HepG2 (cell line): ENCODE measurements around the gene LRR1.

Source experiments
- TF ChIP-seq, protein P1 (sequence below): sonication (generic); formaldehyde crosslinking; IDR thresholded peaks from 2 replicates; pipeline ENCODE4 v1.5.1; 2020; ENCODE audit warnings: missing genetic modification reagents, mild to moderate bottlenecking, borderline replicate concordance
- TF ChIP-seq, protein P2 (sequence below): sonication (generic); formaldehyde crosslinking; IDR thresholded peaks from 2 replicates; pipeline ENCODE4 v1.5.0; 2020; ENCODE audit warnings: mild to moderate bottlenecking, missing genetic modification reagents, moderate library complexity

GRCh38 chr14:49549881-49550280, 48.9 kb upstream of the LRR1 start:
- TF ChIP-seq, protein P1, sequence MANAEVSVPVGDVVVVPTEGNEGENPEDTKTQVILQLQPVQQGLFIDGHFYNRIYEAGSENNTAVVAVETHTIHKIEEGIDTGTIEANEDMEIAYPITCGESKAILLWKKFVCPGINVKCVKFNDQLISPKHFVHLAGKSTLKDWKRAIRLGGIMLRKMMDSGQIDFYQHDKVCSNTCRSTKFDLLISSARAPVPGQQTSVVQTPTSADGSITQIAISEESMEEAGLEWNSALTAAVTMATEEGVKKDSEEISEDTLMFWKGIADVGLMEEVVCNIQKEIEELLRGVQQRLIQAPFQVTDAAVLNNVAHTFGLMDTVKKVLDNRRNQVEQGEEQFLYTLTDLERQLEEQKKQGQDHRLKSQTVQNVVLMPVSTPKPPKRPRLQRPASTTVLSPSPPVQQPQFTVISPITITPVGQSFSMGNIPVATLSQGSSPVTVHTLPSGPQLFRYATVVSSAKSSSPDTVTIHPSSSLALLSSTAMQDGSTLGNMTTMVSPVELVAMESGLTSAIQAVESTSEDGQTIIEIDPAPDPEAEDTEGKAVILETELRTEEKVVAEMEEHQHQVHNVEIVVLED (CRISPR knock-in tag), result no peak
- TF ChIP-seq, protein P2, sequence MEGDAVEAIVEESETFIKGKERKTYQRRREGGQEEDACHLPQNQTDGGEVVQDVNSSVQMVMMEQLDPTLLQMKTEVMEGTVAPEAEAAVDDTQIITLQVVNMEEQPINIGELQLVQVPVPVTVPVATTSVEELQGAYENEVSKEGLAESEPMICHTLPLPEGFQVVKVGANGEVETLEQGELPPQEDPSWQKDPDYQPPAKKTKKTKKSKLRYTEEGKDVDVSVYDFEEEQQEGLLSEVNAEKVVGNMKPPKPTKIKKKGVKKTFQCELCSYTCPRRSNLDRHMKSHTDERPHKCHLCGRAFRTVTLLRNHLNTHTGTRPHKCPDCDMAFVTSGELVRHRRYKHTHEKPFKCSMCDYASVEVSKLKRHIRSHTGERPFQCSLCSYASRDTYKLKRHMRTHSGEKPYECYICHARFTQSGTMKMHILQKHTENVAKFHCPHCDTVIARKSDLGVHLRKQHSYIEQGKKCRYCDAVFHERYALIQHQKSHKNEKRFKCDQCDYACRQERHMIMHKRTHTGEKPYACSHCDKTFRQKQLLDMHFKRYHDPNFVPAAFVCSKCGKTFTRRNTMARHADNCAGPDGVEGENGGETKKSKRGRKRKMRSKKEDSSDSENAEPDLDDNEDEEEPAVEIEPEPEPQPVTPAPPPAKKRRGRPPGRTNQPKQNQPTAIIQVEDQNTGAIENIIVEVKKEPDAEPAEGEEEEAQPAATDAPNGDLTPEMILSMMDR, result no peak
